ENCODE data around the gene RBAK.
"Not testable (repeated sequence)": the region's sequence is repeated elsewhere in the genome, so short reads cannot be mapped to it uniquely, and the experiment has no call there.

GRCh38 chr7:5020976-5021550 lies 24.6 kb upstream of the RBAK start:
- TF ChIP-seq POLR2A (IDR thresholded peaks at IDR 0.05; ENCODE audit: low read length); GATA1 (IDR thresholded peaks at IDR 0.05; ENCODE audit: low read depth, low read length): not testable (repeated sequence)

All from erythroblast (primary cell).